Type B pancreatic cell (in vitro differentiated cells): Measurements from ENCODE around the gene ADAMTS9. TPM values are rescaled to one million over a fixed set of nuclear protein-coding genes. Genes with fewer than 3 reads are reported as not detected.
A peak's percentile ranks its signal among the peaks of the same experiment; 100 is the strongest.

ENCODE experiments used
- DNase-seq: peaks from one replicate; pipeline ENCODE4 v3.0.0; 2021; ENCODE audit warnings: mixed read lengths; ENCODE audit not compliant: unreplicated experiment; ENCODE audit errors: extremely low spot score
- H3K27ac Mint-ChIP-seq: 2 replicates; pipeline ENCODE4 v1.8.0; 2021; ENCODE audit warnings: mild to moderate bottlenecking, mixed read lengths
- H3K27me3 Mint-ChIP-seq: 2 replicates; pipeline ENCODE4 v1.8.0; 2021; ENCODE audit warnings: mixed read lengths
- H3K36me3 Mint-ChIP-seq: 2 replicates; pipeline ENCODE4 v1.8.0; 2021; ENCODE audit warnings: mixed read lengths
- H3K4me1 Mint-ChIP-seq: one replicate; pipeline ENCODE4 v1.8.0; 2021; ENCODE audit warnings: mixed read lengths; ENCODE audit not compliant: unreplicated experiment
- H3K4me3 Mint-ChIP-seq: 2 replicates; pipeline ENCODE4 v1.8.0; 2021; ENCODE audit warnings: mild to moderate bottlenecking, mixed read lengths
- H3K9me3 Mint-ChIP-seq: 2 replicates; pipeline ENCODE4 v1.8.0; 2021; ENCODE audit warnings: mixed read lengths
- total RNA-seq: library from RNA; stranded (reverse); gene quantifications from 2 replicates; pipeline ENCODE4 v1.2.1, GENCODE V29; 2021; ENCODE audit warnings: low replicate concordance
- TF ChIP-seq, protein P1 (sequence below): fragments of 200-600 bp; sonication (generic); conservative IDR thresholded peaks from 2 replicates; pipeline ENCODE4 v1.5.0; 2021; ENCODE audit warnings: antibody characterized with exemption, mild to moderate bottlenecking

Gene ADAMTS9
- total RNA-seq, 1 donor from 2014 or later: 34.9 TPM

DNA sequence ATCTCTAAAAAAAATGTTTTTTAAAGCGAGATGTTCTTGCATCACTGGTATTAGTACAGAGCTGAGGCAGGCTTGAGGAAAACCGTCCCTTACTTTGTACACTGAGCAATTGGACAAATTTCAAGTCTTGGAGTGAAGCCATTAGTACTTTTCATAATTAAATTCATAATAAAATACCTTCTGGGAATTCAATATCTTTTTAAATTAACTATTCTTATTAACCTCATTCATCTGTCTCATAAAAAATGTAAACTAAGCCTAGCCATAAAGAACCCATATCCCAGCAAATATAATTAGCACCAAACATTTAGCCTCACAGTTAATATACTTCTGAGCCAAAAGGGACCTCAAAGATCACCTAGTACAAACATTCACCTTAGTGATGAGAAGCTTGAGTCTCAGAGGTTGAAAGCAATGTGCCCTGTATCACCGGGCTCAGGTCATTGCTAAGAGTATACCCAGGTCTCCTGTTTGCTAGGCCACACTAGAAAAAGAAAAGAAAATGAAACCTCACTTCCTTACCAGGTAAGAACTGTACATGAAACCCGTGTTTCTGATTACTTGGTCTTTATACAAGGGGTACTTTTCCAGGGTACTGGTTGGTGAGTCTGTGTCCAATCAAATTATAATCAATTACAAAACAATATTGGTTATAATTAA, 192.5 kb downstream of the ADAMTS9 start:
- Mint-ChIP-seq H3K9me3 (no peaks in the 10 kb centered on the region), H3K36me3 (no peaks in the 10 kb centered on the region), H3K4me1 (peaks cover 33% of the 10 kb centered on the region)

DNA sequence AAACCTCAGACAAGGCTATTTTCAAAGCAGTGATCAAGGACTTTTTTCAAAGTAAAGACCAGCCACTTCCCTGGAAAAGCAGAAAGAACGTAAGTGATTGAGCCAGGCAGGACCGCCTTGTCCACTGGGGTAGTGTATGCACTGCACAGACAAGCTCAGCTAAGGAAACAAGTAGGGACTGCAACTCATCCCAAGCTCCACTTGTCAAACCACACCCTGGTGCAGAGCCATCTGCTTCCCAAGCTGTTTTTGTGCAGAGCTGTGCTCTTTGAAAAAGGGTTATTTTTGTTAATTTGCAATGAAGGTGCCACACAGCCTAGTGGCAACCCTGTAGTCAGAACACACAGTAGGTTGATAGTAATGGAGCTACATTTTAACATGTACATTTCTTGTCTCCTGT, 193.3 kb downstream of the ADAMTS9 start:
- no peaks in the 10 kb centered on the region for H3K9me3 Mint-ChIP-seq
- peaks cover 39% of the 10 kb centered on the region for H3K4me1 Mint-ChIP-seq
- no peaks in the 10 kb centered on the region for H3K27me3 Mint-ChIP-seq
- H3K4me3 Mint-ChIP-seq: peak overlapping the region; percentile 3
- H3K36me3 Mint-ChIP-seq: no peaks in the 10 kb centered on the region
- TF ChIP-seq, protein P1, sequence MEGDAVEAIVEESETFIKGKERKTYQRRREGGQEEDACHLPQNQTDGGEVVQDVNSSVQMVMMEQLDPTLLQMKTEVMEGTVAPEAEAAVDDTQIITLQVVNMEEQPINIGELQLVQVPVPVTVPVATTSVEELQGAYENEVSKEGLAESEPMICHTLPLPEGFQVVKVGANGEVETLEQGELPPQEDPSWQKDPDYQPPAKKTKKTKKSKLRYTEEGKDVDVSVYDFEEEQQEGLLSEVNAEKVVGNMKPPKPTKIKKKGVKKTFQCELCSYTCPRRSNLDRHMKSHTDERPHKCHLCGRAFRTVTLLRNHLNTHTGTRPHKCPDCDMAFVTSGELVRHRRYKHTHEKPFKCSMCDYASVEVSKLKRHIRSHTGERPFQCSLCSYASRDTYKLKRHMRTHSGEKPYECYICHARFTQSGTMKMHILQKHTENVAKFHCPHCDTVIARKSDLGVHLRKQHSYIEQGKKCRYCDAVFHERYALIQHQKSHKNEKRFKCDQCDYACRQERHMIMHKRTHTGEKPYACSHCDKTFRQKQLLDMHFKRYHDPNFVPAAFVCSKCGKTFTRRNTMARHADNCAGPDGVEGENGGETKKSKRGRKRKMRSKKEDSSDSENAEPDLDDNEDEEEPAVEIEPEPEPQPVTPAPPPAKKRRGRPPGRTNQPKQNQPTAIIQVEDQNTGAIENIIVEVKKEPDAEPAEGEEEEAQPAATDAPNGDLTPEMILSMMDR: no peak
- H3K27ac Mint-ChIP-seq: no peak overlapping the region
- DNase-seq: no peak

More for the DNA sequence above, 192.5 kb downstream of the ADAMTS9 start:
- no peak for DNase-seq
- Mint-ChIP-seq H3K4me3 (no peak overlapping the region), H3K27ac (no peak overlapping the region), H3K27me3 (no peaks in the 10 kb centered on the region)
- TF ChIP-seq, protein P1: no peak

DNA sequence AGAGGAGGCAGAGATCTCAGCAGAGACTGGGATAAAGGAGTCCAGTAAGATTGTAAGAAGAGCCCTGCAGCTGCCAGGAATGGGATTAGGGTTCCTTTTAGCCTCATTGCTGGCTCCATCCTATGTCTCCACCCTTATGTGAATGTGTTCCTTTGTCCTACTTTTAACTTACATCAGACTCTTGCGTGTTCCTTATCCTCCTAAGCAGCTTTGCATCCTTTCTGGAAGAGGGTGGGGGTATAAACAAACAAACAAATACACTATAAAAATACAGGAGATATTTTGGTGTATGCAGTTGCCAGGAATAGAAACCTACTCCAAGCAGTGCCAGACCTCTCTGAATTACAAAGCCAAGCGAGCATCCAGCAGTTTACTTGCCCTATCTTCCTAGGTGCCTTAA, 194.7 kb downstream of the ADAMTS9 start:
- no peak for DNase-seq
- TF ChIP-seq, protein P1: no peak
- Mint-ChIP-seq H3K4me1 (peaks cover 45% of the 10 kb centered on the region), H3K27ac (no peak overlapping the region), H3K9me3 (no peaks in the 10 kb centered on the region), H3K27me3 (no peaks in the 10 kb centered on the region), H3K4me3 (no peak overlapping the region), H3K36me3 (no peaks in the 10 kb centered on the region)

DNA sequence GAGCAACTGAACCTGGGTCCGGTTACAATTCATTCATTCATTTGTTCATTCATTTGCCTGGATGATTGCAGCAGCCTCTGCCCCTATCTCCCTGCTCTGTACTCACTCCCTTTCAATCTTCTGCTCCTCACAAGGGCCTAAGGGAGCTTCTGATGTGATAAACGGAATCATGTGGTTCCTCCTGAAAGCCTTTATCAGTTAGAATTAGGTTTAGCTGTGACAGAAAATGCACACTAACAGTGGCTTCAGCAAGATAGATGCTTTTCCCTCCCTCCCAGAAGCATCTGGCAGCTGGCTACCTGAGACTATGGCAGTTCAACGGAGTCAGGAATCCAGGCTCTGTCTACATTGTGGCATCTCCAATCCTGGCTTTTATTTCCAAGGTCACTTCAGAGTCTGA, 196.0 kb downstream of the ADAMTS9 start:
- H3K4me3 Mint-ChIP-seq: peak overlapping the region; percentile 18
- no peaks in the 10 kb centered on the region for H3K9me3 Mint-ChIP-seq
- no peak for DNase-seq
- peaks cover 50% of the 10 kb centered on the region for H3K4me1 Mint-ChIP-seq
- TF ChIP-seq, protein P1: no peak
- H3K27ac Mint-ChIP-seq: peak overlapping the region; percentile 52
- H3K36me3 Mint-ChIP-seq: no peaks in the 10 kb centered on the region
- H3K27me3 Mint-ChIP-seq: no peaks in the 10 kb centered on the region

DNA sequence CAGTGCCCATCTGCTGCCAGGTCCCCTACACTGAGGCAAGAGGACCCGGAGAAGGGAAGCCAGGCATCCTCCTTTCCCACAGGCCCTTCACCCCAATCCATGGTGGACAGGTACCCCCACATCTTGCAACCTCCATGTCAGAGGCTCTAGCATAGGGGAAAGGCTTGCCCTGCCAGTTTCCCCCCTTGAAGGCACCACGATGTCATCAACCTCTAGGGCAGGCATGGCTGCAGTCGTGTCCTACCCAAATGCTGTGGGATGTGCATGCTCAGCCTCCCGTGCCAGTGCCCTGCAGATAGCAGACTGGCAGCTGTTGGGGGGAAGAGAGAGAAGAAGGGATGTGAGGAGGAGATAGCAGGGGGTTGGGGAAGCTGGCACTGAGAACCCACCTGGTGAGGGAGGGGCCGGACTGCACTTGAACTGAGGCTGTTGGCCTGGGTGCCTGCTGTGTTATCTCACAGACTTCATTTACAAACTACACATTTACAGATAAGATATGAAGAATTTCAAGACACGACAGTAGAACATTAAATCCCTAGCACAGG, 197.5 kb downstream of the ADAMTS9 start:
- Mint-ChIP-seq H3K27ac (no peak overlapping the region), H3K4me1 (peaks cover 50% of the 10 kb centered on the region), H3K9me3 (no peaks in the 10 kb centered on the region), H3K27me3 (no peaks in the 10 kb centered on the region), H3K36me3 (no peaks in the 10 kb centered on the region), H3K4me3 (peak overlapping the region; percentile 82)
- TF ChIP-seq, protein P1: no peak
- no peak for DNase-seq
